ENCODE measurements around the gene HDAC5.
"Not testable (repeated sequence)": the region's sequence is repeated elsewhere in the genome, so short reads cannot be mapped to it uniquely, and the experiment has no call there.

Gene HDAC5

GRCh38 chr17:44149750-44150329, 26.4 kb upstream of the HDAC5 start:
- H3K27ac ChIP-seq (replicated peaks) = no peak overlapping the region; the same call in 1 of the 2 replicates
- no peak for DNase-seq (ENCODE audit: low read depth in 1 of 2, low spot score in 1 of 2)
- H3K27me3 ChIP-seq (ENCODE audit: insufficient read depth, poor library complexity, severe bottlenecking) = no peaks in the 10 kb centered on the region
- no peak overlapping the region for H3K4me3 ChIP-seq (replicated peaks; ENCODE audit: insufficient read depth, low read length)
- TF ChIP-seq, protein P1, sequence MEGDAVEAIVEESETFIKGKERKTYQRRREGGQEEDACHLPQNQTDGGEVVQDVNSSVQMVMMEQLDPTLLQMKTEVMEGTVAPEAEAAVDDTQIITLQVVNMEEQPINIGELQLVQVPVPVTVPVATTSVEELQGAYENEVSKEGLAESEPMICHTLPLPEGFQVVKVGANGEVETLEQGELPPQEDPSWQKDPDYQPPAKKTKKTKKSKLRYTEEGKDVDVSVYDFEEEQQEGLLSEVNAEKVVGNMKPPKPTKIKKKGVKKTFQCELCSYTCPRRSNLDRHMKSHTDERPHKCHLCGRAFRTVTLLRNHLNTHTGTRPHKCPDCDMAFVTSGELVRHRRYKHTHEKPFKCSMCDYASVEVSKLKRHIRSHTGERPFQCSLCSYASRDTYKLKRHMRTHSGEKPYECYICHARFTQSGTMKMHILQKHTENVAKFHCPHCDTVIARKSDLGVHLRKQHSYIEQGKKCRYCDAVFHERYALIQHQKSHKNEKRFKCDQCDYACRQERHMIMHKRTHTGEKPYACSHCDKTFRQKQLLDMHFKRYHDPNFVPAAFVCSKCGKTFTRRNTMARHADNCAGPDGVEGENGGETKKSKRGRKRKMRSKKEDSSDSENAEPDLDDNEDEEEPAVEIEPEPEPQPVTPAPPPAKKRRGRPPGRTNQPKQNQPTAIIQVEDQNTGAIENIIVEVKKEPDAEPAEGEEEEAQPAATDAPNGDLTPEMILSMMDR (IDR thresholded peaks at IDR 0.05; ENCODE audit: insufficient read depth, low read length) = no peak
- TF ChIP-seq SPI1 (IDR thresholded peaks at IDR 0.05; ENCODE audit: borderline replicate concordance, low read depth) = no peak
- TF ChIP-seq GABPA (IDR thresholded peaks at IDR 0.05; ENCODE audit: low read depth) = no peak

DNA sequence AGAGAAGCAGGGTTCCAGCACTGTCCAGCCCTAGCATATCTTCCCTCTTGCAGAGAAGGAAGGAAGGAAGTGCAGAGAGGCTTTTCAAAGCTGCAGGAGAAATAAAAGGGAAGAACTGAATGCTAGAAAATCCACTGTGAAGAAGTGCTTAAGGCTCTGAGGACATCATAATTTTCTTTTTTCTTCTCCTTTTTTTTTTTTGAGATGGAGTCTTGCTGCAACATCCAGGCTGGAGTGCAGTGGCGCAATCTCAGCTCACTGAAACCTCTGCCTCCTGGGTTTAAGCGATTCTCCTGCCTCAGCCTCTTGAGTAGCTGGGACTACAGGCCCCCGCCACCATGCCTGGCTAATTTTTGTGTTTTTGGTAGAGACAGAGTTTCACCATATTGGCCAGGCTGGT, 25.6 kb upstream of the HDAC5 start:
- H3K4me3 ChIP-seq (replicated peaks; ENCODE audit: insufficient read depth, low read length); H3K27me3 ChIP-seq (ENCODE audit: insufficient read depth, poor library complexity, severe bottlenecking): not testable (repeated sequence)
- DNase-seq (ENCODE audit: low read depth in 1 of 2, low spot score in 1 of 2) = peak in 1 of 2 experiments; percentile 75
- H3K27ac ChIP-seq (replicated peaks) = peak overlapping the region; percentile 12
- TF ChIP-seq SPI1 (IDR thresholded peaks at IDR 0.05; ENCODE audit: borderline replicate concordance, low read depth) = peak; percentile 58; the same call in 1 of the 2 replicates

GRCh38 chr17:44147812-44148211, 24.4 kb upstream of the HDAC5 start:
- Histone ChIP-seq H3K27ac (replicated peaks) (no peak overlapping the region), H3K27me3 (ENCODE audit: insufficient read depth, poor library complexity, severe bottlenecking) (no peaks in the 10 kb centered on the region), H3K4me3 (replicated peaks; ENCODE audit: insufficient read depth, low read length) (no peak overlapping the region)
- TF ChIP-seq, protein P1 (IDR thresholded peaks at IDR 0.05; ENCODE audit: insufficient read depth, low read length) = no peak
- TF ChIP-seq REST (IDR thresholded peaks at IDR 0.05; ENCODE audit: insufficient replicate concordance, low read depth) (no peak), GABPA (IDR thresholded peaks at IDR 0.05; ENCODE audit: low read depth) (no peak), SPI1 (IDR thresholded peaks at IDR 0.05; ENCODE audit: borderline replicate concordance, low read depth) (no peak), POLR2AphosphoS5 (IDR thresholded peaks at IDR 0.05; ENCODE audit: low read depth) (no peak)
- DNase-seq (ENCODE audit: low read depth in 1 of 2, low spot score in 1 of 2) = no peak

DNA sequence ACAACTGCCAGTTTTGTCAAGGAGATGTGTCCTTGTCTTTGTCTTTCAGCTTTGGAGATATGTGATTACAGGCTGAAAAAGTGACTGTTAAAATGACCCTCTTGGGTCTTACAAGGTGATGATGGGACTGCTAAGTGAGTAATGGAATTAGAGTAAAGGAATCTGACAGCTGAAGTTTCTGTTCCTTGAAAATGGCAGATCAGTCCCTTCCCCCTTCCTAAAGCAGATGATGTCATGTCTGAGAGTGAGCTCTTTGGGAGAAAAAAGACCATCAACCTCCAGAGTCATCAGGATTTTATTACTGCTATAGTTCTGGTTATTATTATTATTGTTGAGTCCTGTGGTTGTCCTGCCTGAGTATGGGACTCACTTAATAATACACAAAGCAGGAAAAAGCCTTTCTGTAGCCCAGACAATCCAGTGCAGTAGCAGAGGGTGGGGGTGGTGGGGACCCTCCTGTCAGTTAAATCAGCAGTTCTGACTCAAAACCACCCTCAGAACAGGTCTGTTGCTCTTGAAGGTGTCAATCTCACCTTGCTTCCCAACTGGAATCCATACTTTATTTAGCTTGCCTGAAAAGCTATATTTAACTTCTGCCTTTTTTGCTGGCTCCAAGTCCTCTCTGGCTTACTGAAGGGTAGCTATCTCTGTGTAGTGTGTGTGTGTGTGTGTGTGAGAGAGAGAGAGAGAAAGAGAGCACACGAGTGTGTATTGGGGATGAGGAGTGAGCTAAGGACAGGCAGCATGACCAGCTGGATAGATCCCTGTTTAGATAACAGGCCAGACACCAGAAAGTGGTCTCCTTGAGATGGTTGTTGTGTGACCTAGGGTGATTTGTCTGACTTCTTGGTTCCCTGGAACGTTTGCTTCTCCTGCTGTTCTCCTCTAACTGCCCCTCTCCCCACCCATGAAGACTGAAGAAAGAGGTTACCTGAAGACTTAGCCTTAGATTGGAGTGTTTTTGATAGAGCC, 23.2 kb upstream of the HDAC5 start:
- H3K27me3 ChIP-seq (ENCODE audit: insufficient read depth, poor library complexity, severe bottlenecking) = no peaks in the 10 kb centered on the region
- no peak overlapping the region for H3K27ac ChIP-seq (replicated peaks)
- TF ChIP-seq SPI1 (IDR thresholded peaks at IDR 0.05; ENCODE audit: borderline replicate concordance, low read depth) (no peak), GABPA (IDR thresholded peaks at IDR 0.05; ENCODE audit: low read depth) (no peak)
- H3K4me3 ChIP-seq (replicated peaks; ENCODE audit: insufficient read depth, low read length) = no peak overlapping the region
- no peak for DNase-seq (ENCODE audit: low read depth in 1 of 2, low spot score in 1 of 2)

- no peak overlapping the region for H3K4me3 ChIP-seq (replicated peaks; ENCODE audit: insufficient read depth, low read length)
Measured at GRCh38 chr17:44144966-44145739, 21.7 kb upstream of the HDAC5 start.

DNA sequence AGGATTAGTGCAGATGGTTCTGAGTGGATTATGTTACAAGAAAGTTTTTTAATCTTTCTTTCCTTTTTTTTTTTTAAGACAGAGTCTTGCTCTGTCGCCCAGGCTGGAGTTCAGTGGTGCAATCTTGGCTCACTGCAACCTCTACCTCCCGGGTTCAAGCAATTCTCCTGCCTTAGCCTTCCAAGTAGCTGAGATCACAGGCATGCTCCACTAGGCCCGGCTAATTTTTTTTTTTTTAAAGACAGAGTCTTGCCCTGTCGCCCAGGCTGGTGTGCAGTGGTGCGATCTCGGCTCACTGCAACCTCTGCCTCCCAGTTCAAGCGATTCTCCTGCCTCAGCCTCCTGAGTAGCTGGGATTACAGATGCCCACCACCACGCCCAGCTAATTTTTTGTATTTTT, 20.5 kb upstream of the HDAC5 start:
- H3K4me3 ChIP-seq (replicated peaks; ENCODE audit: insufficient read depth, low read length); H3K27ac ChIP-seq (replicated peaks); DNase-seq (ENCODE audit: low read depth in 1 of 2, low spot score in 1 of 2); H3K27me3 ChIP-seq (ENCODE audit: insufficient read depth, poor library complexity, severe bottlenecking): not testable (repeated sequence)

More at GRCh38 chr17:44144966-44145739, 21.7 kb upstream of the HDAC5 start:
- peak in 1 of 2 experiments; percentile 50 for DNase-seq (ENCODE audit: low read depth in 1 of 2, low spot score in 1 of 2)
- TF ChIP-seq REST (IDR thresholded peaks at IDR 0.05; ENCODE audit: insufficient replicate concordance, low read depth) = no peak
- TF ChIP-seq SPI1 (IDR thresholded peaks at IDR 0.05; ENCODE audit: borderline replicate concordance, low read depth) = no peak
- TF ChIP-seq POLR2AphosphoS5 (IDR thresholded peaks at IDR 0.05; ENCODE audit: low read depth) = no peak
- Histone ChIP-seq H3K27me3 (ENCODE audit: insufficient read depth, poor library complexity, severe bottlenecking) (no peaks in the 10 kb centered on the region), H3K27ac (replicated peaks) (no peak overlapping the region)
